Endometrium (tissue), 2 donors: ENCODE data around the gene PITX1.

ENCODE experiments used
- FAIRE-seq: peaks from 2 replicates; lab custom pipeline; 2012; peaks lifted over from hg19 to GRCh38; lab: Jason Lieb, UNC
- donor health status: control.
- donor health status: control.

PITX1 gene

DNA sequence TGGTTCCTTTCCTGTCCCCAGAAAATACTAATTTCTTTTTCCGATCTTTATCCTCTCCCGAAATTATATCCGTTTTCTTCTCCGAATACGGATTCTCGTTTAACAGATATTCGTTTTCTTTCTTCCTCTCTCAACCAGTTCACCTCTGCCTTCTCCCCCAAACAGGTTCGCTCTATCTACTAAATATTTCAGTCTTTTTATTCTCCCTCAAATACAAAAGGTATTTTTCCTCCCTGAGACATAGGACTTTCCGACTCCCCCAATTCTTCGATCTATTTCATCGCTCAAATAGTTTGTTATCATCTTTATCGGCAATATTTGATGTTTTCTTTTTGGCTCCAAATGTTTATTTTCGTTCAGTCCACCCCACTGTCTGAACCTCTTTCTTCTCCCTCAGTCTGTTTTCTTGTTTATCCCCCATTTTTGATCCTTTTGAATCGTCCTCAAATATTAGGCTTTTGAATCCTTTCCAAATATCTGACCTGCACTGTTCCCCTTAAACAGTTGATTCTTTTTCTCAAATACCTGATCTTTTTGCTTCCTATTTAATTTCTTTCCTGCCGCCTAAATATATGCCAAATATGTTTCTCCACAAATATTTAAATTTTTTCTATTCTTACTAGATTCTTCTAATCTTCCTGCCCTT is 4.4 kb downstream of the PITX1 start:
- FAIRE-seq = no peak

DNA sequence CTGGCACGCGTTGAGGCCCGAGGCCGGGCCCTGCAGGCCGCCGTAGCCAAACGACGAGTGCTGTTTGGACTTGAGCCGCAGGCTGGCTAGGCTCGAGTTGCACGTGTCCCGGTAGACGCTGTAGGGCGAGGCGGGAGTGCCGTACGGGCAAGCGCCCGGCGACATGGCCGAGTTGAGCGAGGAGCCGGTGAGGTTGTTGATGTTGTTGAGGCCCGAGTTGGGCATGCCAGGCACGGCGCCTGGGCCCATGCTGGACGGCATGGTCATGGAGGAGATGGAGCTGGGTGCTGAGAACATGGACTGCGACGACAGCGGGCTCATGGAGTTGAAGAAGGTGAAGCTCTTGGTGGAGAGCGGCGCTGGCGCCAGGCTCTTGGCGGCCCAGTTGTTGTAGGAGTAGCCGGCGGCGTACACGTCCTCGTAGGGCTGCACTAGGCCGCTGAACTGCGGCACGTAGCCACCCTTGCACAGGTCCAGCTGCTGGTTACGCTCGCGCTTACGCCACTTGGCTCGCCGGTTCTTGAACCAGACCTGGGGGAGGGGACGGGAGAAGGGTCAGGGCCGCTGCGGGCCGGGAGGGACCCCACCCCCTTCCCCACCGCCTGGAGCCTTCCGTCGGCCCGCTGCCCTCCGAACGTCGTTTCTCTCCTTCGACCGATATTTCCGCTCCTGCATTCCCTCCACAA is 5.1 kb downstream of the PITX1 start:
- FAIRE-seq = no peak

DNA sequence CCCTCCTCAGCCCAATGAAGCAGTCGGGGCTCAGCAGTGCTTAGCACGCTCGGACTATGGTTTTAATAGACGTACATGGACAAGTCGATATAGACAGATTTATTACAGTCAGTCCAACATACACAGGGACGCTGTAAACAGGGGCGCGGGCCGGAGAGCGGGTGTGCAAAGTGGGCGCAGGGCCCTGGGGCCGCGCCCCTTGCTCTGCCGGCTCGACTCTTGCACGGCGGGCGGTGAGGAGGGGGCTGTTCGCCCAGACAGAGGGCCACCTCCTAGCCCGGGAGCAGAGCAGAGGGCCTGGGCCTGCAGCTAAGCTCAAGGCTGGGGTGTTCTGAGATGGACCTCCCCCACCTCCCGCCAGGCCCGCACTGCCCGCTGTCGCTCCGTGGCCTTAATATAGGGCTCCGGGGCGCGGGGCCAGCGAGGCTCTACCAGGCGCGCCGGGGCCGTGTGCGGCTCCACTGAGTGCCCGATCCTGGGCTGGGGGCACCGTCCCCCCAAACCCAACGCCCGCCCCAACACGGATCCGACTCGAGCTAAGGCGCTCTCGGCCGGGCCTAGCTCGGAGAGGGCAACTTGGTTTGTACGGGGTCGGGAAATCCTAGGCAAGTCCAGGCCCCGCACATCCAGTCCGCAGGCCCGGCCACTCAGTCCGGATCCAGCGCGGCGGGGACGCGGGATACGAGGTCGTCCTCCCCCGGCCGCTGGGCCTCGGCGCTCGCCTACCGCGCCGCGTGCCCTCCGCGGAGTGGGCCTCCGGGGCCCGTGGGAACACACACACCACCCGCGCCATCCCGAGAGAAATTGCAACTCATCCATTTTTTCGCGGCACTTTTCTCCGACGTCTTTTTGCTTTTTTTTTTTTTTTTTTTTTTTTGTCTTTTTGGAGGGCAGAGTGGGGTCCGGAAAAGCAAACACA is 6.1 kb downstream of the PITX1 start:
- FAIRE-seq = no peak

DNA sequence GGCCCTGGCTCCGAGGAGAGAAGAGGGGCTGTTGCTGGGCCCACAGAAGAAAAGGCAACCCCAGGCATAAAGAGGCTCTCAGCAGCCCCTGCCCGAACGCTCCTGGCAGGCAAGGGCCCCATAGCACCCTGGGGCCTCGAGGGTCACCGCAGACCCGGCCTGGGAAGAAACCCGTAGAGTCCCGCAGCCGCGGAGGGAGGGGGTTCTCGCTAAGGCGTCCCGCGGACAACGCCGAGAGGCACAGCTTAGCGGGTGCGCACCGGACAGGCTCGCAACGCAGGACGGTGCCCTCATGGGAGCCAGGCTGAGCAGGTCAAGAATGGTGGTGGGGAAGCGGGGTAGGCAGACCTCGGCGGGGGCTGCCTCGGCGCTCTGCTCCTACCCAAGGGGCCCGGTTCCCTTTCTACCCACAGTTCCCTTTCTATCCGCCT is 6.7 kb downstream of the PITX1 start:
- no peak for FAIRE-seq

DNA sequence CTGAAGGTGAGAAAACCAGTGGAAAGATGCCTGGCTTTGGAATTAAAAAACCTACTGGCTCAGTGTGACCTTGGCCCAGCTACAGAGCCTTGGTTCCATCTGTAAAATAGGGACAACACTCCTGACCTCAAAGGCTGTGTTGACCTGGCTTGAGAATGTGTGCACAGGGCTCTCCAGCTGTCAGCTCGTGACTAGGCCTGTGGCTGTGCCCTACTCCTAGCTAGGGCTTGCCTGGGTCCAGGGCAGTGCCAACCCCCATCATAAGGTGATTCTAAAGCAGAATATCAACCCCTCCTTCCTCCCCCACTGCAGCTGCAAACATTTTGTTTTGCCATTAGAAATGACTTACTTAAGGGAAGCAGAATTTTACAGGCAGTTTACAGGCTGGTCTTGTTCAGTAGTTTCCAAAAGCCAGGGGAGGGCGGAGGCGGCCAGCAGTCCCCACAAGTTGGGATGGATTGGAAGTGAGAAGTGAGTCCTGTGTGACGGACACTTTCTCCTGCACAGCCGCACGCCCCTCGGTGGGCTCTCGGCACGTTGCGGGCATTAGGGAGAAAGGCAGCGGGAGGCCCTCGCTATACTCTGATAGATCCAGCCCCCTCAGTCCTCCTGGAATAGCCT is 7.3 kb downstream of the PITX1 start:
- no peak for FAIRE-seq

DNA sequence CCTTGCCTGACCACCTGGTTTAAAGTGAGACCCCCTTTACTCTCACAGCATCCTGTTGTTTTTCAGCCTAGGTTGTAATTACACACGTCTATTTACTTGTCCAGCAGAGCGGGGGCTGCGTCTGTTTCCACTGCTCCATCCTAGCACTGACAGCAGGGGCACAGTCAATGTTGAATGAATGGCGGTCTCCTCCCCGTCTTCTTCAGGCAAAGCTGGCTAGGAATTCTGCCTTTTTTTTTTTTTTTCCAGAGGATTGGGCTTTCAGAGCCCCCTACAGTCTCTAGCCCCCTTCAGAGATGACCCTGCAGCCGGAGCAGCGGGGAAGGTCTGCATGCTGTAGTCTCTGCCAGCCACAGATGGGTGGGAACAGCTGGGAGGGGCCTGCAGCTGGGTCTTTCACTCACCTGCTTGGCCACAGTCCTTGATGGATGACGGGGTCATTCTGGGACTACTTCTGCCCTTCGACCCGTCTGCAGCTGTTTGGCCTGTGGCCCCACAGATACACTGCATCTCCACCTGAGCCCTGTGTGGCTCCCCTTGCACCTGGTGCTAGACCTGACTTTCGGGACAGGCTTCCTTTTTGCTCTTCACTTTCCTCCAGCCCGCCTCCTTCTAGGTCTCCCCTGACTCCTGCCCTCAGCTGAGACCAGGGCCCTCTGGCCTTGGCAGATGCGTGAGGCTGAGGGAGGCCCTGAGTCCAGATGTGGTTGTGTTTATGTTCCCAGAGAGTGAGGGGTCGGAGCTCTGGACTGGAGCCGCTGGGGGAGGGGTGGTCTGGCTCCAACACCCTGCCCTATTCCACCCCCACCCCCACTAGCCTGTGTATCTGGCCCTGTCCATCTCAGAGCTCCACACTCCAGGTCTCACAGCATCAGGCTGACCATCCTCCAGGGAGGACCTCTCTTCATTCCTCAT is 8.0 kb downstream of the PITX1 start:
- no peak for FAIRE-seq

DNA sequence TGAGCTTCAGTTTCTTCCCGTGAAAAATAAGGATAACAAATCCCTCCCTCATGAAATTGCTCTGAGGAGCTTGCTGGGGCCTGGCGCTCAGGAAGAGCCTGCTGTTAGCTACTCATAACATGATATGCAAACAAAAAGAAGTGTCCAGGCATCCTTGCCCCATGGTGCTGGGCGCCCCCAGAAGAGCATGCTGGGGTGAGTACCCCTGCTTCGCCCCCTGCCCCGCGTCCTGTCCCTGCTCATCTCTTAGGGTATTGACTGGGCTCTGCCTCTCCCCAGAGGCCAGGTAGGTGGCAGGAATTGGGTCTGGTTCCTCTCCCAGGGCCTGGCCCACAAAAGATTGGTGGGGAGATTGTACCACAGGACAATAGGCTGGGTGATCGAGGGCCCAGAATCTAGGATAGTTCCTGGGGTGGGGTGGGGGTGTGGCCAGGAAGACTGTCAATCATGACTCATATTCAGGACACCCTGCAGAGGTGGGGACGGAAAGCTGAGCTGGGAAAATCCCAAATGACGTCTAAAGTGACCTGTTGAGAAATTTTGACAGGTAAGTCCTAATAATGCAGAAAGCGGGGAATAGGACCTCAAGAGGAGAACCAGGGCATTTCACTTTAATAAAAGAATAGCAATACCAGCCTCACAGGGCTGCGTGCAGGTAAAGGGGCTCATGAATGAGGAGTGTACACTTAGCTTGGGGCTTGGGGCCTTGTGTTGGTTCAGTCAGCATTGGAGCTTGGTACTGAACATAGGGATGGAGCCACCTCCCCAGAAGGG is 8.9 kb downstream of the PITX1 start:
- no peak for FAIRE-seq

DNA sequence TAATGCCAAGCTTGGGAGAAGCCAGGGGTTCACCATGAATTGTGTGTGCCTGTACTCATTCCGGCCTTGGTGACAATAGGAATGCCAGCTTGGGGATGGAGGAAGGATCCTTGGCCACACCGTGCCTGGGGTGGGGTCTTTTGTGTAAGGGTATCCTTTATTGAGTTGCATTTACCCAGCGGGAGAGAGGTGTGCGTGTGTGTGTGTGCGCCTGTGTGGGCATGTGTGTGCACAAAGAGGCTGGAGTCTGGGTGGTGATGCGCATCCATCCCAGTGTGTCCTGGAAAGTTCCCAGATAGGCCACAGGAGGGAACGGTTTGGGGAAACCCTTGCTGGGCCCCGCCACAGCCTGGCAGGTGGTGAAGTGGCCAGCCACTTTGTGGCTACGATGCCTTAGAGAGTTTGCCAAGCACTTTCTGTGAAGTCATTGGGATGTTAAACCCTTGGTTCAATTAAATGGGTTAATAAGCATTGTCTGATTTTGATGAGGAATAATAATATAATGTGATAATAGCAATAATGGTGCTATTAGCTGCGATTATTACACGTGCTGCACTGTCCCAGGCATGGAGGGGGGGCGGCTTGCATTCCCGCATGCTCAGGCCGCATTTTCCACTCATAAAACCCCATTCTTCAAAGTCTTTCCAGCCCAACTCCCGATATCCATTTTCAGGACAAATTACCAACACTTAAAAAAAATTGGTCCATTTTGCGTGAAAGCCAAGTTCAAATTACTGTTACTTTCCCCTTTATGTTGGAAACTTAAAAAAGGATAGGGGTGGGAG is 13.7 kb downstream of the PITX1 start:
- FAIRE-seq = no peak

DNA sequence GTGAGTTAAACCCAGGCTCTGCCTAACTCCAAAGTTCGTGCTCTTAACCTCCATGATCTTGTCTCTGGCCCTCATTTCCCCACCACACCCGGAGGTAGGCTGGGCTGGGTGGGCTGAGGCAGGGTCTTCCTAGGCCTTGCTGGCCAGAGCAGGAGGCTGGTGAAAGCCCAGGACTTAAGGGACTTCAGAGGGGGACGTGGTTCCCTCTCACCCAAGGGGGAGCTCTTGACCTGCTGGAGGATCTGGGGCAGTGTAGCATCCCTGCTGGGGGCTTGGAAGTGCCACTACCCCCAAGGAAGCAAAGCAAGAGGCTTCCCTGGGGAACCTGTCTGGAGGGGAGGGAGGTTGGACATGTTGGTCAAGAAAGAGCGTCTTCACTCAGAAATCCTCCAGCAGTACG is 14.7 kb downstream of the PITX1 start:
- no peak for FAIRE-seq

DNA sequence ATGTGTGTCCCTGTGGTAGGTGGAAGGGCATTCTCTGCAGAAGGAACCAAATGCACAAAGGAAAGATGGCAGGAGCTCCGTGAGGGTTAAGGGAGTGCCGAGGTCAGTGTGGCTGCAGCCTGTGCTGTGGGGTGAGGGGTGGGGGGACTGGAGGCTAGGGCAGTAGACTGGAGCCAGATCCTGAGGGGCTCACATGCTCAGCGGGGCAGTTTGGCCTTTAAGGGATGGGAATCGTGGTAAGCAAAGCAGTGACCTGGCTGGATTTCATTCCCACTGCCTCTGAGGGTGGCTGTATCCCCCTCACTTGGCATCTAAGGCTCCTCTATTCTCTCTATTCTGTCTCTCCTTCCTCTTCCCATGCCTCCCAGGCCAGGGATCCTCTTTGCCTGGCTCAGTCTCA is 15.6 kb downstream of the PITX1 start:
- FAIRE-seq = no peak

DNA sequence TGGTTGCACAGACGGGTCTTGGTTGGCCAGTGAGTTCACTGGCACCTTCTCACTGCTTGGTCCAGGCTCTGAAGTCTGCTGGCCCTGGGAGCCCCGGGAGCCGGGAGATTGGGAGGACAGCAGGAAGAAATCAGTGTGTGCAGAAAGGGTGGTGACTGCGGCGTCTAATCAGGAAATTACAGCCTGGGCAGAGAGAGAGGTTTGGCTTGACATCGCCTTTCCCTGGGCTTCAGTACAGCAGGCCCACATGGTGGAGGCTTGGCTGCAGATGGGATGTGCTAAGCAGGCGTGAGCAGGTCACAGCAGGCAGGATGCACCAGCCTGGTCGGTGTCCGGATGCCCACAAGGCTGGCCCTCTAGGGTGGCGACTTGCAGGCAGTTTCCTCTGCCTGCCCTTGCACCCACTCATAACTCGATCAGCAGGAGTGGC is 17.2 kb downstream of the PITX1 start:
- no peak for FAIRE-seq

DNA sequence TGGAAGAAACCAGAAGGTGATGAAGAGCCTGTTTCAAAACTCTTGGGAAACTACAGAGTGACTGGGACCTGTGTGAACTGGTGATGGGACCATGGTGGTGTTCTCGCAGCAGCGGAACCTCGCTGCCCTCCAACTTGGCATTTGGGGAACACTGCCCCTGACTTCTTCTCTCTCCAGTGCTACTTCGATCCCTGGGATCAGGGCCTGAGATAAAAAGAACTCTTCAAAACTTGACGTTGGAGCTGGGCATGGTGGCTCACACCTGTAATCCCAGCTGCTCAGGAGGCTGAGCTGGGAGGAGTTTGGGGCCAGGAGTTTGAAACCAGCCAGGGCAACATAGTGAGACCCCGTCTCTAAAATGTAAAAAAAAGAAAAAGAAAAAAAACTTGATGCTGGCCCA is 18.1 kb downstream of the PITX1 start:
- FAIRE-seq = no peak

DNA sequence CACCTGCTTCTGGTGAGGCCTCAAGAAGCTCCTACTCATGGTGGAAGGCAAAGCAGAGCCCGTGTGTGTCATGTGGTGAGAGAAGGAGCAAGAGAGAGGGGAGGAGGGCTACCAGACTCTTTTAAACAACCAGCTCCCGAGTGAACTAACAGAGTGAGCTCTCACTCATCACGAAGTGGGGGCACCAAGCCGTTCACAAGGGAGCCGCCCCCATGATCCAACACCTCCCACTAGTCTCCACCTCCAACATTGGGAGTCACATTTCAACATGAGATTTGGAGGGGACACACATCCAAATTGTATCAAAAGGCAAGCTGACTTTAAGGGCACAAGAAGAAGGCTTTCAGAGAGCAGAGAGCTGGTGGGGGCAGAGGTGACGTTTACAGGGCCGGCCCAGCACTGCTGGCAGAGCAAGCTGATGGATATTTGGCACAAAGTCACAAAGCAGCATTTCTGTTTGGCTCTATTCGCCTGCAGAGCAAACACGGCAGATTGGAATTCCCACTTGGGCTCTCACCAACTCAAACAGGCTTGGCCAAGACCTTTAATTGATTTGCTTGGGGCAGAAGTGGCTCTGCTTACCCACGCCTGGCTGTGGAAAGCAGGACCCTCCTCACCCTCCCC is 20.0 kb downstream of the PITX1 start:
- no peak for FAIRE-seq

DNA sequence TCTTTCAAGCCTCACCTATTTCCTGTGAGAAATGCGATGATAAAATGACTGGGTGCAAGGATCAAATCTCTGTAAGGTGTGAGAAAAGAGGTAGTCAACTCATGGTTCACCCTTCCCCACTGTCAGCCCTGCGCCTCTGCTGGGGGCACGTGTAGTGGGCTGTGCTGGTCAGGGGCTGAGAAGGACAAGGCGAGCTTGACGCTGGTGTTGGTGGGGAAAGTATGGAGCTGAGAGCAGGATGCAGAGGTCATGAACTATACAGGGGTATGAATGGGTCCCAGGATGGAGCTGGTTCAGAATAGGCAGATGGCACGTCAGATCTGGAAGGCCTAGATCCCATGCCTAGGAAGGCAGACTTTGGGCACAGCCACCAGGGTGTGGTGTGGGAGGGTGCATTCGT is 20.6 kb downstream of the PITX1 start:
- FAIRE-seq = no peak

DNA sequence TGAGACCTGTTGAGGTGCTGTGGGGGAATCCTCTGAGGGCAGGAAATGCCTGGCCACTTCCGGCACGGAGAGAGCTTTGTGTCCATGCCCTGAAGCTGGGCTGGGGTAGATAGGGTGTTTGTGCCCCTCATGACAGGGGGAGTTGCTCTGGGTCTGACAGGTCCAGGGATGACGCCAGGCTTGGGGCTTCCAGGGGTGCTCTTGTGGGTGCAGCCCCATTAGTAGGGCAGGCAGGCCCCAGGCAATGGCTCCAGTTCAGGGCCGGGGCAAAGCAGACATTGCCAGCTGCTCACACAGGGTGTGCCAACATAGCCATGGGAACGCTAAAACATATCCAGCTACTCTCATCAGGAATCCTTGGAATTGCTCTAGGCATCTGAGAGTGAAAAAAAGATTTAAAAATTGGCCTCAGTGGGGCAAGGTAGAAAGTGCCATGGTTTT is 21.1 kb downstream of the PITX1 start:
- no peak for FAIRE-seq

DNA sequence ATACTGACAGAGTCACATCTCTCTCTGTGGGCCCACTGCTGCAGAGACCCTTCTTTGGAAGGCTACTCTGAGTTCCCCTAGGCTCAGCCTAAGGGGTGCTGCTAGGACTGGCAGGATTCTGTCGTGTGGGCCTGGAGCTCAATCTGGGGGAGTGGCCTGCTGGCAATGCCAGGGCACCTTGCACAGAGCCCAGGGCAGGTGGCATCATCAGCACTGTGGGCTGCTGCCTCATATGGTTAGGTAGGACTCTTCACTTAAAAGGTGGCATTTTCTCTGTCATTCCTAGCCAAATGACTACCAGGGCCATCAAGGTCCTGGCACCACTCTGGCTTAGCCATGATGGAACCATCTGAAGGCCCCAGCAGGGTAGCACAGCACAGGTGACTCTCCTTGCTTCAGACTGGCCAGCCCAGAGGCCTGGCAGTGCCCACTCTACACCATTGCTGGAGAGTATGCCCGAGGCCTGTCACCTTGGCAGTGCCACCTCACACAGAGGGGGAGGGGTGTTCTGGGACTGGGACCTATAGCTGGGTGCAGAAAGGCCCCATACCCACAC is 21.9 kb downstream of the PITX1 start:
- no peak for FAIRE-seq

DNA sequence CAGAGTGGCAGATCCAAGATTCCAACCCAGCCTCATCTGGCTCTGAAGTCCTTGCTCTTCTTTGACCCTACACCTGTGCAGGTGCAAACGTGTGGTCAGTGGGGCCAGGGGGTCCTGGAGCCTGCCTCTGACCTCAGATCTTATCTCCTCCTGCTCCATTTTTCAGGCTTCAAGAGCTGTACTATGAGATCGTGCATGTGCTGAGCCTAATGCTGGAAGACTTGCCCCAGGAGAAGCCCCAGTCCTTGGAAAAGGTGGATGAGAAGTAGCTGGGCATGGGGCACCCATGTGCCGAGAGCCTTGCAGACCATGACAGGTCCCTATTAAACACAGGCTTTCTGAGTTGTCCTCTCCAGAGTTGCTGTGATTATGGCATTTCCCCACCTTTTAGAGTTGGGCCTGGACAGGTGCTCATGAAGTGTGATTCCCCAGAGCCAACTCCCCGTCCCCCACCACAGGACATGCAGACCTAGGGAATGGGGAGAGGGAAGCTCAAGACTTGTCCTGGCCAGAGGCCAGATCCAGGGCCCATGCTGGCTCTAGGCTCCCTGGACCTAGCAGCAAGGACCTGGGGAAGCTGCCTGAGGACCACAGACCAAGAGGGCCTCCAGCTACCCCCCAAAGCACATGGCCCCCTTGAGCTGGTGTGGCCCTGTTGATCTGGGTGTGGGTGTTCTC is 22.5 kb downstream of the PITX1 start:
- no peak for FAIRE-seq
